Head of caudate nucleus (tissue), 42 donors: ENCODE data around the gene KAZN.

Experiments used
- DNase-seq, 42 donors: peaks; one replicate each; pipeline versions ENCODE4 v3.0.0 to v3.0.0-alpha.2; 2020 to 2021; ENCODE audit warnings: mixed read lengths in 7 of 42
- intact Hi-C: fragments of 100-400 bp; cut with DNase I; formaldehyde crosslinking; loops from one replicate; pipeline ENCODE4 v1.15.0; 2022

KAZN gene

GRCh38 chr1:14896381-14897079 is 298.0 kb downstream of the KAZN start:
- no peak for DNase-seq
- intact Hi-C loops: no loop called here

- no peak for DNase-seq
Observed at GRCh38 chr1:14897080-14897449, 298.6 kb downstream of the KAZN start.

GRCh38 chr1:14897547-14897946 is 299.1 kb downstream of the KAZN start:
- intact Hi-C loops: no loop called here
- no peak for DNase-seq

More at GRCh38 chr1:14897080-14897449, 298.6 kb downstream of the KAZN start:
- intact Hi-C loops: no loop called here

- DNase-seq: peak in 6 of 42 donors; percentile 27 to 63 (median 38)
- intact Hi-C loops: no loop called here
Observed at GRCh38 chr1:14897997-14898645, 299.6 kb downstream of the KAZN start.

- no peak for DNase-seq
- intact Hi-C loops: no loop called here
Observed at GRCh38 chr1:14899686-14900085, 301.2 kb downstream of the KAZN start.

GRCh38 chr1:14901371-14901954 is 303.0 kb downstream of the KAZN start:
- no peak for DNase-seq
- intact Hi-C loops: no loop called here

- no peak for DNase-seq
- intact Hi-C loops: no loop called here
Observed at GRCh38 chr1:14903922-14904321, 305.4 kb downstream of the KAZN start.

GRCh38 chr1:14906665-14907064 is 308.2 kb downstream of the KAZN start:
- intact Hi-C loops: no loop called here
- DNase-seq: no peak

GRCh38 chr1:14907416-14907815 is 308.9 kb downstream of the KAZN start:
- DNase-seq: no peak
- intact Hi-C loops: no loop called here

- no peak for DNase-seq
- intact Hi-C loops: no loop called here
Observed at GRCh38 chr1:14909273-14909672, 310.8 kb downstream of the KAZN start.

- DNase-seq: no peak
- intact Hi-C loops: no loop called here
Observed at GRCh38 chr1:14909920-14910460, 311.5 kb downstream of the KAZN start.

- no peak for DNase-seq
- intact Hi-C loops: no loop called here
Observed at GRCh38 chr1:14910984-14911721, 312.7 kb downstream of the KAZN start.

- intact Hi-C loops: no loop called here
- no peak for DNase-seq
Observed at GRCh38 chr1:14912839-14913481, 314.5 kb downstream of the KAZN start.

GRCh38 chr1:14913482-14914177 is 315.1 kb downstream of the KAZN start:
- intact Hi-C loops: no loop called here
- DNase-seq: no peak

GRCh38 chr1:14914351-14914988 is 316.0 kb downstream of the KAZN start:
- DNase-seq: no peak
- intact Hi-C loops: no loop called here

GRCh38 chr1:14915356-14916054 is 317.0 kb downstream of the KAZN start:
- intact Hi-C loops: no loop called here
- DNase-seq: peak in 41 of 42 donors; percentile 38 to 90 (median 68)

- intact Hi-C loops: no loop called here
Observed at GRCh38 chr1:14919289-14919688, 320.8 kb downstream of the KAZN start.

More at GRCh38 chr1:14919289-14919688, 320.8 kb downstream of the KAZN start:
- no peak for DNase-seq
